HepG2 (cell line): ENCODE measurements around the gene CYRIA.

Experiments
- CTCF ChIP-seq: sonication (generic); formaldehyde crosslinking; IDR thresholded peaks from 2 replicates; pipeline ENCODE4 v1.5.0; 2020; ENCODE audit warnings: mild to moderate bottlenecking, missing genetic modification reagents, moderate library complexity
- ZBTB46 ChIP-seq: sonication (generic); formaldehyde crosslinking; IDR thresholded peaks from 2 replicates; pipeline ENCODE4 v1.4.0; 2020; ENCODE audit warnings: mild to moderate bottlenecking, missing genetic modification reagents, borderline replicate concordance

- TF ChIP-seq CTCF (CRISPR knock-in tag): no peak
- TF ChIP-seq ZBTB46 (CRISPR knock-in tag): no peak
Measured at GRCh38 chr2:16656784-16657391, 8.7 kb downstream of the CYRIA start.
